Loucy (cell line): ENCODE data around the gene DYRK4.

Experiments used
- H2AFZ ChIP-seq: fragments of 200-600 bp; sonication (generic); 2 replicates; pipeline ENCODE4 v1.6.0; 2016; ENCODE audit warnings: antibody characterized with exemption, mild to moderate bottlenecking, low read length, moderate library complexity
- H3F3A ChIP-seq: fragments of 200-600 bp; 2 replicates; pipeline ENCODE4 v1.6.0; 2016; ENCODE audit warnings: antibody characterized with exemption, low read depth, mild to moderate bottlenecking
- H3K27me3 ChIP-seq: fragments of 200-600 bp; sonication (generic); 2 replicates; pipeline ENCODE4 v1.6.1; 2014; ENCODE audit warnings: low read length, mild to moderate bottlenecking; ENCODE audit not compliant: insufficient read depth, poor library complexity, severe bottlenecking
- H3K36me3 ChIP-seq: fragments of 200-600 bp; sonication (generic); 2 replicates; pipeline ENCODE4 v1.6.1; 2016; ENCODE audit warnings: low read length; ENCODE audit not compliant: insufficient read depth
- H3K4me1 ChIP-seq: fragments of 200-600 bp; sonication (generic); 2 replicates; pipeline ENCODE4 v1.5.1; 2014; ENCODE audit warnings: low read length, mild to moderate bottlenecking; ENCODE audit not compliant: insufficient read depth, poor library complexity, severe bottlenecking
- H3K4me2 ChIP-seq: fragments of 200-600 bp; sonication (generic); 2 replicates; pipeline ENCODE4 v1.6.0; 2014; ENCODE audit warnings: antibody characterized with exemption, low read length, low read depth, mild to moderate bottlenecking; ENCODE audit not compliant: poor library complexity, severe bottlenecking
- H3K4me3 ChIP-seq: fragments of 200-600 bp; sonication (generic); 2 replicates; pipeline ENCODE4 v1.5.1; 2014; ENCODE audit warnings: low read length, mild to moderate bottlenecking, mixed read lengths; ENCODE audit not compliant: poor library complexity, severe bottlenecking
- H3K79me2 ChIP-seq: fragments of 200-600 bp; sonication (generic); 2 replicates; pipeline ENCODE4 v1.6.1; 2014; ENCODE audit warnings: low read length; ENCODE audit not compliant: insufficient read depth
- H3K9ac ChIP-seq: fragments of 200-600 bp; sonication (generic); 2 replicates; pipeline ENCODE4 v1.6.0; 2014; ENCODE audit warnings: mild to moderate bottlenecking, low read depth, low read length, moderate library complexity; ENCODE audit not compliant: poor library complexity, severe bottlenecking
- H3K9me2 ChIP-seq: fragments of 200-600 bp; sonication (generic); replicated peaks from 2 replicates; pipeline ENCODE4 v1.6.1; 2016; ENCODE audit warnings: low read depth, low read length, mixed read lengths
- H3K9me3 ChIP-seq: fragments of 200-600 bp; sonication (generic); 2 replicates; pipeline ENCODE4 v1.6.1; 2014; ENCODE audit warnings: mild to moderate bottlenecking, antibody characterized with exemption, low read length, low read depth; ENCODE audit not compliant: insufficient read depth
- H4K20me1 ChIP-seq: fragments of 200-600 bp; sonication (generic); 2 replicates; pipeline ENCODE4 v1.6.0; 2014; ENCODE audit warnings: antibody characterized with exemption, low read length, mild to moderate bottlenecking; ENCODE audit not compliant: insufficient read depth, poor library complexity, severe bottlenecking
- CTCF ChIP-seq: fragments of 200-600 bp; sonication (generic); conservative IDR thresholded peaks from 2 replicates; pipeline ENCODE4 v1.5.1; 2014; ENCODE audit warnings: mild to moderate bottlenecking, antibody characterized with exemption, low read length
- EZH2phosphoT487 ChIP-seq: fragments of 200-600 bp; IDR thresholded peaks from 2 replicates; pipeline ENCODE4 v1.6.1; 2018; ENCODE audit warnings: antibody characterized with exemption, mild to moderate bottlenecking, moderate library complexity, borderline replicate concordance

Gene DYRK4

GRCh38 chr12:4566474-4566873 lies 4.5 kb downstream of the DYRK4 start:
- no peak for TF ChIP-seq CTCF
- TF ChIP-seq EZH2phosphoT487, result no peak
- no peaks in the 10 kb centered on the region for H3K9me3 ChIP-seq
- H3K79me2 ChIP-seq, result no peaks in the 10 kb centered on the region
- no peaks in the 10 kb centered on the region for H4K20me1 ChIP-seq
- peaks cover 6% of the 10 kb centered on the region for H3K4me1 ChIP-seq
- H3K4me3 ChIP-seq, result no peak overlapping the region
- H3F3A ChIP-seq, result no peaks in the 10 kb centered on the region
- peaks cover 3% of the 10 kb centered on the region; the same call in 1 of the 2 replicates for H3K36me3 ChIP-seq
- no peak overlapping the region for H3K9ac ChIP-seq
- H3K9me2 ChIP-seq, result no peaks in the 10 kb centered on the region
- H3K27me3 ChIP-seq, result no peaks in the 10 kb centered on the region
- no peak overlapping the region for H3K4me2 ChIP-seq
- no peak overlapping the region for H2AFZ ChIP-seq

GRCh38 chr12:4567073-4567881 lies 5.3 kb downstream of the DYRK4 start:
- H3K36me3 ChIP-seq, result peaks cover 3% of the 10 kb centered on the region; the same call in 1 of the 2 replicates
- no peaks in the 10 kb centered on the region for H3K9me2 ChIP-seq
- no peaks in the 10 kb centered on the region for H3F3A ChIP-seq
- H3K9ac ChIP-seq, result no peak overlapping the region
- no peak overlapping the region for H2AFZ ChIP-seq
- H3K4me2 ChIP-seq, result no peak overlapping the region
- H3K79me2 ChIP-seq, result no peaks in the 10 kb centered on the region
- H3K9me3 ChIP-seq, result no peaks in the 10 kb centered on the region
- no peaks in the 10 kb centered on the region for H4K20me1 ChIP-seq
- H3K27me3 ChIP-seq, result no peaks in the 10 kb centered on the region
- H3K4me1 ChIP-seq, result peaks cover 6% of the 10 kb centered on the region
- TF ChIP-seq EZH2phosphoT487, result no peak
- no peak for TF ChIP-seq CTCF
- no peak overlapping the region for H3K4me3 ChIP-seq

GRCh38 chr12:4569261-4569660 lies 7.3 kb downstream of the DYRK4 start:
- no peak overlapping the region for H2AFZ ChIP-seq
- no peaks in the 10 kb centered on the region for H3K9me2 ChIP-seq
- H3K79me2 ChIP-seq, result no peaks in the 10 kb centered on the region
- H3K36me3 ChIP-seq, result peaks cover 3% of the 10 kb centered on the region; the same call in 1 of the 2 replicates
- no peak overlapping the region for H3K4me3 ChIP-seq
- peaks cover 6% of the 10 kb centered on the region for H3K4me1 ChIP-seq
- H3K27me3 ChIP-seq, result no peaks in the 10 kb centered on the region
- H4K20me1 ChIP-seq, result no peaks in the 10 kb centered on the region
- H3K9ac ChIP-seq, result no peak overlapping the region
- H3F3A ChIP-seq, result no peaks in the 10 kb centered on the region
- H3K9me3 ChIP-seq, result no peaks in the 10 kb centered on the region
- H3K4me2 ChIP-seq, result no peak overlapping the region
- TF ChIP-seq CTCF (no peak), EZH2phosphoT487 (no peak)
